ES-I3 (cell line): ENCODE data around the gene CXCL13.

ENCODE experiments used
- H3K36me3 ChIP-seq: 2 replicates; pipeline ENCODE4 v1.6.1; 2013; ENCODE audit warnings: mild to moderate bottlenecking, low read length, control low read depth, moderate library complexity; ENCODE audit not compliant: insufficient read depth
- H3K4me1 ChIP-seq: 2 replicates; pipeline ENCODE4 v1.6.1; 2013; ENCODE audit warnings: mild to moderate bottlenecking, control low read depth, low read length; ENCODE audit not compliant: insufficient read depth
- H3K9ac ChIP-seq: 2 replicates; pipeline ENCODE4 v1.6.1; 2013; ENCODE audit warnings: low read depth, mild to moderate bottlenecking, low read length, moderate library complexity
- H3K9me3 ChIP-seq: 2 replicates; pipeline ENCODE4 v1.6.1; 2013; ENCODE audit warnings: mild to moderate bottlenecking, low read length, moderate library complexity; ENCODE audit not compliant: control insufficient read depth, insufficient read depth

CXCL13 gene

GRCh38 chr4:77590482-77590881 is 15.1 kb upstream of the CXCL13 start:
- H3K9me3 ChIP-seq = no peaks in the 10 kb centered on the region
- H3K9ac ChIP-seq = no peak overlapping the region
- H3K36me3 ChIP-seq = no peaks in the 10 kb centered on the region
- H3K4me1 ChIP-seq = peaks cover 5% of the 10 kb centered on the region; the same call in 1 of the 2 replicates

- Histone ChIP-seq H3K9ac (no peak overlapping the region), H3K9me3 (no peaks in the 10 kb centered on the region), H3K4me1 (peaks cover 5% of the 10 kb centered on the region; the same call in 1 of the 2 replicates), H3K36me3 (no peaks in the 10 kb centered on the region)
Observed at GRCh38 chr4:77591532-77591931, 14.1 kb upstream of the CXCL13 start.

- Histone ChIP-seq H3K36me3 (no peaks in the 10 kb centered on the region), H3K9me3 (no peaks in the 10 kb centered on the region), H3K9ac (no peak overlapping the region), H3K4me1 (peaks cover 5% of the 10 kb centered on the region; the same call in 1 of the 2 replicates)
Observed at GRCh38 chr4:77593101-77593500, 12.5 kb upstream of the CXCL13 start.

- no peak overlapping the region for H3K9ac ChIP-seq
- H3K9me3 ChIP-seq = no peaks in the 10 kb centered on the region
- H3K4me1 ChIP-seq = peaks cover 5% of the 10 kb centered on the region; the same call in 1 of the 2 replicates
- no peaks in the 10 kb centered on the region for H3K36me3 ChIP-seq
Observed at GRCh38 chr4:77593993-77594392, 11.6 kb upstream of the CXCL13 start.

GRCh38 chr4:77595364-77595973 is 10.2 kb upstream of the CXCL13 start:
- H3K9ac ChIP-seq = no peak overlapping the region
- no peaks in the 10 kb centered on the region for H3K9me3 ChIP-seq
- H3K4me1 ChIP-seq = peaks cover 3% of the 10 kb centered on the region; the same call in 1 of the 2 replicates
- H3K36me3 ChIP-seq = no peaks in the 10 kb centered on the region

- H3K4me1 ChIP-seq = no peaks in the 10 kb centered on the region
- H3K9ac ChIP-seq = no peak overlapping the region
- H3K9me3 ChIP-seq = no peaks in the 10 kb centered on the region
- H3K36me3 ChIP-seq = no peaks in the 10 kb centered on the region
Observed at GRCh38 chr4:77599378-77599777, 6.2 kb upstream of the CXCL13 start.

- H3K9ac ChIP-seq = no peak overlapping the region
- no peaks in the 10 kb centered on the region for H3K9me3 ChIP-seq
- no peaks in the 10 kb centered on the region for H3K36me3 ChIP-seq
- no peaks in the 10 kb centered on the region for H3K4me1 ChIP-seq
Observed at GRCh38 chr4:77600521-77601451, 4.8 kb upstream of the CXCL13 start.

GRCh38 chr4:77601614-77602187 is 3.9 kb upstream of the CXCL13 start:
- Histone ChIP-seq H3K9me3 (no peaks in the 10 kb centered on the region), H3K4me1 (no peaks in the 10 kb centered on the region), H3K9ac (no peak overlapping the region), H3K36me3 (no peaks in the 10 kb centered on the region)

GRCh38 chr4:77613267-77613666 is 7.6 kb downstream of the CXCL13 start:
- no peak overlapping the region for H3K9ac ChIP-seq
- H3K36me3 ChIP-seq = no peaks in the 10 kb centered on the region
- no peaks in the 10 kb centered on the region for H3K9me3 ChIP-seq
- no peaks in the 10 kb centered on the region for H3K4me1 ChIP-seq

GRCh38 chr4:77615153-77615552 is 9.5 kb downstream of the CXCL13 start:
- Histone ChIP-seq H3K9me3 (no peaks in the 10 kb centered on the region), H3K9ac (no peak overlapping the region), H3K4me1 (no peaks in the 10 kb centered on the region)

GRCh38 chr4:77617203-77617602 is 11.6 kb downstream of the CXCL13 start:
- H3K9ac ChIP-seq = no peak overlapping the region
- no peaks in the 10 kb centered on the region for H3K9me3 ChIP-seq
- H3K4me1 ChIP-seq = no peaks in the 10 kb centered on the region
- no peaks in the 10 kb centered on the region for H3K36me3 ChIP-seq

More at GRCh38 chr4:77615153-77615552, 9.5 kb downstream of the CXCL13 start:
- no peaks in the 10 kb centered on the region for H3K36me3 ChIP-seq

GRCh38 chr4:77618383-77619241 is 13.0 kb downstream of the CXCL13 start:
- Histone ChIP-seq H3K4me1 (no peaks in the 10 kb centered on the region), H3K9me3 (no peaks in the 10 kb centered on the region), H3K9ac (no peak overlapping the region), H3K36me3 (no peaks in the 10 kb centered on the region)

- Histone ChIP-seq H3K36me3 (no peaks in the 10 kb centered on the region), H3K9ac (no peak overlapping the region), H3K9me3 (no peaks in the 10 kb centered on the region), H3K4me1 (no peaks in the 10 kb centered on the region)
Observed at GRCh38 chr4:77619408-77619807, 13.8 kb downstream of the CXCL13 start.

GRCh38 chr4:77621254-77621653 is 15.6 kb downstream of the CXCL13 start:
- Histone ChIP-seq H3K4me1 (no peaks in the 10 kb centered on the region), H3K9me3 (no peaks in the 10 kb centered on the region), H3K36me3 (no peaks in the 10 kb centered on the region), H3K9ac (no peak overlapping the region)
